OCI-LY7 (cell line): ENCODE measurements around the gene RAX. TPM values are rescaled to one million over a fixed set of nuclear protein-coding genes. Genes with fewer than 3 reads are reported as not detected.

ENCODE experiments used
- BruUV-seq: library from RNA; stranded (reverse); fragments of 400-500 nt; replicated peaks from 2 replicates; lab custom pipeline; 2021; lab: Mats Ljungman, UMichigan
- CTCF ChIA-PET: fragments of 300-600 bp; sonication (Branson Sonifier 250); formaldehyde crosslinking; loops from one replicate; lab custom pipeline; 2022; ENCODE audit warnings: antibody characterized with exemption; ENCODE audit not compliant: unreplicated experiment; lab: Charles Lee
- POLR2A ChIA-PET: fragments of 300-600 bp; sonication (Branson Sonifier 250); formaldehyde crosslinking; loops from one replicate; lab custom pipeline; 2022; ENCODE audit warnings: antibody characterized with exemption; lab: Charles Lee
- DNase-seq: peaks from one replicate; pipeline ENCODE4 v3.0.0-alpha.2; 2015; ENCODE audit warnings: low spot score
- H2AFZ ChIP-seq: fragments of 200-600 bp; sonication (generic), shearing (Covaris generic); 2 replicates; pipeline ENCODE4 v1.6.1; 2014; ENCODE audit warnings: mild to moderate bottlenecking, antibody characterized with exemption, low read length, moderate library complexity
- H3K27ac ChIP-seq: fragments of 200-600 bp; sonication (generic); 2 replicates; pipeline ENCODE4 v1.5.1; 2014; ENCODE audit warnings: mixed run types, low read depth, mild to moderate bottlenecking, moderate library complexity, low read length, inconsistent platforms; ENCODE audit not compliant: poor library complexity, severe bottlenecking
- H3K36me3 ChIP-seq: fragments of 200-600 bp; sonication (generic); 2 replicates; pipeline ENCODE4 v1.6.1; 2014; ENCODE audit warnings: mild to moderate bottlenecking, antibody characterized with exemption, low read length, moderate library complexity, mixed read lengths; ENCODE audit not compliant: insufficient read depth
- H3K4me1 ChIP-seq: fragments of 200-600 bp; sonication (generic); 2 replicates; pipeline ENCODE4 v1.5.1; 2014; ENCODE audit warnings: mild to moderate bottlenecking, low read length; ENCODE audit not compliant: insufficient read depth, poor library complexity, severe bottlenecking
- H3K4me2 ChIP-seq: fragments of 200-600 bp; sonication (generic); 2 replicates; pipeline ENCODE4 v1.6.1; 2014; ENCODE audit warnings: mild to moderate bottlenecking, low read length
- H3K4me3 ChIP-seq: fragments of 200-600 bp; sonication (generic); 2 replicates; pipeline ENCODE4 v1.5.1; 2014; ENCODE audit warnings: mild to moderate bottlenecking, low read depth, low read length; ENCODE audit not compliant: poor library complexity, severe bottlenecking
- H3K79me2 ChIP-seq: fragments of 200-600 bp; sonication (generic); 2 replicates; pipeline ENCODE4 v1.6.1; 2016; ENCODE audit warnings: low read depth, mild to moderate bottlenecking, low read length, moderate library complexity, mixed read lengths; ENCODE audit not compliant: insufficient read depth
- H3K9me2 ChIP-seq: fragments of 200-600 bp; sonication (generic); 2 replicates; pipeline ENCODE4 v1.6.1; 2016; ENCODE audit warnings: mild to moderate bottlenecking, low read length, mixed read lengths; ENCODE audit not compliant: insufficient read depth
- H3K9me3 ChIP-seq: fragments of 200-600 bp; sonication (generic); 2 replicates; pipeline ENCODE4 v1.6.1; 2014; ENCODE audit warnings: mild to moderate bottlenecking, mixed run types, low read length, mixed read lengths
- H4K20me1 ChIP-seq: fragments of 200-600 bp; sonication (generic); 2 replicates; pipeline ENCODE4 v1.6.1; 2014; ENCODE audit warnings: mild to moderate bottlenecking, antibody characterized with exemption, low read length, moderate library complexity, mixed read lengths; ENCODE audit not compliant: insufficient read depth
- EZH2phosphoT487 ChIP-seq: fragments of 200-600 bp; sonication (generic); IDR thresholded peaks from 2 replicates; pipeline ENCODE4 v1.6.1; 2018; ENCODE audit warnings: low read depth, borderline replicate concordance, mild to moderate bottlenecking, mixed run types, antibody characterized with exemption, low read length, moderate library complexity, mixed read lengths
- intact Hi-C: fragments of 100-400 bp; cut with micrococcal nuclease; formaldehyde crosslinking; loops from one replicate; pipeline ENCODE4 v1.10.0; 2022; ENCODE audit not compliant: unreplicated experiment
- total RNA-seq, 2 experiments: library from RNA; depleted of rRNA in 1 of 2; stranded (reverse); fragments of >200 nt in 1 of 2; shearing (Covaris generic) in 1 of 2; gene quantifications; 2 replicates each; pipeline ENCODE4 v1.2.3, GENCODE V29; 2014 to 2022
- TF ChIP-seq, protein P1 (sequence below): fragments of 200-600 bp; sonication (generic); conservative IDR thresholded peaks from 2 replicates; pipeline ENCODE4 v1.5.1; 2014; ENCODE audit warnings: mild to moderate bottlenecking, antibody characterized with exemption, low read length, moderate library complexity, mixed read lengths

RAX gene
- total RNA-seq, 2 experiments from 2014 or later = not detected

DNA sequence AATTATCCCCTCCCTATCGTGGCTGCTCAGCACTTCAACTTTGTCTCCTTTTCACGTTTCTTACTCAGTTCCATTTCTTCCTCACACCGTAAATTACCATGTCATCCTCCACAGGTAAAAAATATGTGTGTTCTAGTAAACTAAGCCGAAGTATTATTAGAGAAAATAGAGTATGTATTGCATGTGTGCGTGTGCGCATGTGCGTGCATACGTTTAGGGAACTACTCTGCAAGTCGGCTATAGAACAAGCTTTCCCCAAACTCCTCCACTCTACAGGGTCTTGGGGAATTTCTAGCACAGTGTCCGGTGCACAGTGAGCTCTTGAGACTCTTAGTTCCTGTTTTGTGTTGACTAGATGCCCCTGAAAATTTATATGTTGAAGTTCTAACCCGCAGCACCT lies 9.1 kb upstream of the RAX start:
- H3K79me2 ChIP-seq = no peaks in the 10 kb centered on the region
- H3K4me1 ChIP-seq = no peaks in the 10 kb centered on the region
- H3K9me3 ChIP-seq = no peaks in the 10 kb centered on the region
- no peak overlapping the region for H3K4me2 ChIP-seq
- H3K27ac ChIP-seq = no peak overlapping the region
- no TSS peak for BruUV-seq
- intact Hi-C loops = no loop called here
- CTCF ChIA-PET = no interaction called here
- H3K9me2 ChIP-seq = no peaks in the 10 kb centered on the region
- TF ChIP-seq, protein P1, sequence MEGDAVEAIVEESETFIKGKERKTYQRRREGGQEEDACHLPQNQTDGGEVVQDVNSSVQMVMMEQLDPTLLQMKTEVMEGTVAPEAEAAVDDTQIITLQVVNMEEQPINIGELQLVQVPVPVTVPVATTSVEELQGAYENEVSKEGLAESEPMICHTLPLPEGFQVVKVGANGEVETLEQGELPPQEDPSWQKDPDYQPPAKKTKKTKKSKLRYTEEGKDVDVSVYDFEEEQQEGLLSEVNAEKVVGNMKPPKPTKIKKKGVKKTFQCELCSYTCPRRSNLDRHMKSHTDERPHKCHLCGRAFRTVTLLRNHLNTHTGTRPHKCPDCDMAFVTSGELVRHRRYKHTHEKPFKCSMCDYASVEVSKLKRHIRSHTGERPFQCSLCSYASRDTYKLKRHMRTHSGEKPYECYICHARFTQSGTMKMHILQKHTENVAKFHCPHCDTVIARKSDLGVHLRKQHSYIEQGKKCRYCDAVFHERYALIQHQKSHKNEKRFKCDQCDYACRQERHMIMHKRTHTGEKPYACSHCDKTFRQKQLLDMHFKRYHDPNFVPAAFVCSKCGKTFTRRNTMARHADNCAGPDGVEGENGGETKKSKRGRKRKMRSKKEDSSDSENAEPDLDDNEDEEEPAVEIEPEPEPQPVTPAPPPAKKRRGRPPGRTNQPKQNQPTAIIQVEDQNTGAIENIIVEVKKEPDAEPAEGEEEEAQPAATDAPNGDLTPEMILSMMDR = no peak
- TF ChIP-seq EZH2phosphoT487 = no peak
- no peak overlapping the region for H2AFZ ChIP-seq
- DNase-seq = no peak
- POLR2A ChIA-PET = no interaction called here
- no peaks in the 10 kb centered on the region for H3K36me3 ChIP-seq
- no peaks in the 10 kb centered on the region for H4K20me1 ChIP-seq
- H3K4me3 ChIP-seq = no peak overlapping the region

GRCh38 chr18:59279722-59280121 lies 6.5 kb upstream of the RAX start:
- H3K4me1 ChIP-seq = no peaks in the 10 kb centered on the region
- ChIA-PET CTCF (no interaction called here), POLR2A (no interaction called here)
- intact Hi-C loops = no loop called here
- no peaks in the 10 kb centered on the region for H4K20me1 ChIP-seq
- H2AFZ ChIP-seq = no peak overlapping the region
- no peaks in the 10 kb centered on the region for H3K9me3 ChIP-seq
- no peak overlapping the region for H3K27ac ChIP-seq
- H3K36me3 ChIP-seq = no peaks in the 10 kb centered on the region
- BruUV-seq = no TSS peak
- H3K4me3 ChIP-seq = no peak overlapping the region
- TF ChIP-seq, protein P1 = no peak
- no peak for TF ChIP-seq EZH2phosphoT487
- no peak for DNase-seq
- H3K79me2 ChIP-seq = no peaks in the 10 kb centered on the region
- H3K4me2 ChIP-seq = no peak overlapping the region
- no peaks in the 10 kb centered on the region for H3K9me2 ChIP-seq

- no peak for DNase-seq
- no peak overlapping the region for H2AFZ ChIP-seq
- TF ChIP-seq EZH2phosphoT487 = no peak
- TF ChIP-seq, protein P1 = no peak
- no peaks in the 10 kb centered on the region for H3K79me2 ChIP-seq
- H3K4me2 ChIP-seq = no peak overlapping the region
- H3K9me3 ChIP-seq = no peaks in the 10 kb centered on the region
- no peak overlapping the region for H3K4me3 ChIP-seq
- no peaks in the 10 kb centered on the region for H3K36me3 ChIP-seq
- no TSS peak for BruUV-seq
- intact Hi-C loops = no loop called here
- POLR2A ChIA-PET = no interaction called here
- no peak overlapping the region for H3K27ac ChIP-seq
- no peaks in the 10 kb centered on the region for H3K4me1 ChIP-seq
- H3K9me2 ChIP-seq = no peaks in the 10 kb centered on the region
- H4K20me1 ChIP-seq = no peaks in the 10 kb centered on the region
- CTCF ChIA-PET = no interaction called here
These were observed 5.9 kb upstream of the RAX start for GRCh38 chr18:59279193-59279592.
